CD4-positive, alpha-beta T cell treated with Interleukin-10 for 1 hour (primary cell): ENCODE measurements around the gene SIGLEC9.

Experiments used
- DNase-seq: peaks from one replicate; pipeline ENCODE4 v3.0.0-alpha.2; 2020

Gene SIGLEC9

GRCh38 chr19:51124729-51125128 is at the start of gene SIGLEC9:
SIGLEC9 (plus strand) TSS chr19:51124906; CDS start chr19:51124975, 69 bp downstream.
- no peak for DNase-seq

GRCh38 chr19:51075998-51076397 is 48.7 kb upstream of the SIGLEC9 start:
- no peak for DNase-seq

- DNase-seq, result no peak
These were observed 48.0 kb upstream of the SIGLEC9 start for GRCh38 chr19:51076631-51077213.

DNA sequence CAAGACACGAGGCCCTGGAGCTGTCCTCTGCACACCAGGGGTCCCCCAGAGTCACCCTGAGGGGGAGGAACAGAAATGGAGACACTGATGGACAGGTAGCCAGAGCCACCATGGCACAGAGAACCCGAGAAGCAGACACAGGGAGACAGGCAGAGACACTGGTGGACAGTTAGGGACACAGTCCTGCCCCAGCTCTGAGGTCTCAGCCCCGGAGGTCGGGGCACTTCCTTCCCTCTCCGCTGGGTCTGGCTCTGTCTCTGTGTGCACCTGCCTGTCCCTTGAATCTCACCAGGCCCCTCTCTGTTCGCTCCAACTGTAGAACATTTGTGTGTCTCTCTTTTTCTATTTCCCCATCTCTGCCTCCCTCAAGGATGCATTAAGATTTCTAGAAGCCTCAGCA is 46.6 kb upstream of the SIGLEC9 start:
- no peak for DNase-seq

- DNase-seq, result no peak
These were observed 46.0 kb upstream of the SIGLEC9 start for GRCh38 chr19:51078731-51079130.

GRCh38 chr19:51079481-51080110 is 45.1 kb upstream of the SIGLEC9 start:
- DNase-seq, result no peak

GRCh38 chr19:51081476-51081875 is 43.2 kb upstream of the SIGLEC9 start:
- no peak for DNase-seq

DNA sequence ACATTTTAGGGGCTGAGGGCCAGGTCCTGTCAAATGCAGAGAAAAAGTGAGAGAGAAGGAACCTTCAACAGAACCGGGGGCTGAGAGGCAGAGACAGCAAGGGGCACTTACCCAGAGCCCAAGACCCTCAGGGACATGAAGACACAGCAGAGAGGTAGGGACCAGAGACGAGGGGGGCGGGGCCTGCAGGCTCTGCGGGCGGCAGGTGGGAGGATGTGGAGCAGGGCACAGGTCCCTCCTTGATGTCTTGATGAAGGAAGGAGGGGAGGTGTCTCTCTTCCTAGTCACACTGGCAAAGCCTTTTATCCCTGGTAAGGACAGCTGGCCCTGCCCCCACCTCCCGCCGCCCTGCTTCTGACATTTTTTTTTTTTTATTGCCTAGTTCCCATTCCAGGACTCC is 42.1 kb upstream of the SIGLEC9 start, which contains the start of gene KLK14:
TSS of gene KLK14 (minus strand) at position 277 of the 400 bp plus-strand sequence. CDS start at position 4, 273 bp downstream.
- no peak for DNase-seq

DNA sequence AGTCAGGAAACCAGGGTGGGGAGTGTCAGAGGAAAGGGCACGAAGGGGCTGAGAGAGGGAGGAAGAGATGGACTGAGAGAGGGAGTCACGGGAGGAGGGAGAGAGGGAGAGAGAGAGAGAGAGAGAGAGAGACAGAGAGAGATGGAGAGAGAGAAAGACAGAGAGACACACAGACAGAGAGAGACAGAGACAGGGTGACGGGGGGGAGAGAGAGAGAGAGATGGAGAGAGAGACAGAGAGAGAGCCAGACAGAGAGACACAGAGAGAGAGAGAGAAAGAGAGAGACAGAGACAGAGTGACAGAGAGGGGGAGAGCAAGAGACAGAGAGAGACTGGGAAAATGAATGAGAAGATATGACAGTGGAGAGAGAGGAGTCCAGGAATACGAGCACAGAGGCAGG is 41.5 kb upstream of the SIGLEC9 start:
- no peak for DNase-seq

DNA sequence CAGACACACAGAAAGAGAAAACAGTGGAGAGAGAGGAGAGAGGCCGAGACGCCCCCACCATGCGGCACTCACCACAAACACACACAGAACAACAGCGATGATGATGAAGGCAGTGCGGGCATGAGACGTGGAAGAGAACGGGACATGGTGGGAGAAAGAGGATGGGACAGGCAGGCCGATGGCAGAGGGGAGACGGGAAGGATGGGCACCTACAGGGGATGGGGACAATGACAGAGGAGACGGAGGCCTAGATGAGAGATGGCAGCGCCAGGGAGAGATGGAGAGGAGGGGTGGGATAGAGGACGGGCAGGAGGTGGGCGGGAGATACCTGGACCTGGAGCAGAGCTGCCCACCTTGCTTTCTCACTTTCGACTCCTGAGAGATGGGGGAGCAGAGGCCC is 40.9 kb upstream of the SIGLEC9 start:
- no peak for DNase-seq

- no peak for DNase-seq
These were observed 40.2 kb upstream of the SIGLEC9 start for GRCh38 chr19:51084505-51084904.

GRCh38 chr19:51086153-51086850 is 38.4 kb upstream of the SIGLEC9 start:
- no peak for DNase-seq

GRCh38 chr19:51089786-51090185 is 34.9 kb upstream of the SIGLEC9 start:
- DNase-seq, result no peak

- DNase-seq, result no peak
These were observed 34.2 kb upstream of the SIGLEC9 start for GRCh38 chr19:51090471-51090870.

- DNase-seq, result no peak
These were observed 33.6 kb upstream of the SIGLEC9 start for GRCh38 chr19:51091126-51091525.

DNA sequence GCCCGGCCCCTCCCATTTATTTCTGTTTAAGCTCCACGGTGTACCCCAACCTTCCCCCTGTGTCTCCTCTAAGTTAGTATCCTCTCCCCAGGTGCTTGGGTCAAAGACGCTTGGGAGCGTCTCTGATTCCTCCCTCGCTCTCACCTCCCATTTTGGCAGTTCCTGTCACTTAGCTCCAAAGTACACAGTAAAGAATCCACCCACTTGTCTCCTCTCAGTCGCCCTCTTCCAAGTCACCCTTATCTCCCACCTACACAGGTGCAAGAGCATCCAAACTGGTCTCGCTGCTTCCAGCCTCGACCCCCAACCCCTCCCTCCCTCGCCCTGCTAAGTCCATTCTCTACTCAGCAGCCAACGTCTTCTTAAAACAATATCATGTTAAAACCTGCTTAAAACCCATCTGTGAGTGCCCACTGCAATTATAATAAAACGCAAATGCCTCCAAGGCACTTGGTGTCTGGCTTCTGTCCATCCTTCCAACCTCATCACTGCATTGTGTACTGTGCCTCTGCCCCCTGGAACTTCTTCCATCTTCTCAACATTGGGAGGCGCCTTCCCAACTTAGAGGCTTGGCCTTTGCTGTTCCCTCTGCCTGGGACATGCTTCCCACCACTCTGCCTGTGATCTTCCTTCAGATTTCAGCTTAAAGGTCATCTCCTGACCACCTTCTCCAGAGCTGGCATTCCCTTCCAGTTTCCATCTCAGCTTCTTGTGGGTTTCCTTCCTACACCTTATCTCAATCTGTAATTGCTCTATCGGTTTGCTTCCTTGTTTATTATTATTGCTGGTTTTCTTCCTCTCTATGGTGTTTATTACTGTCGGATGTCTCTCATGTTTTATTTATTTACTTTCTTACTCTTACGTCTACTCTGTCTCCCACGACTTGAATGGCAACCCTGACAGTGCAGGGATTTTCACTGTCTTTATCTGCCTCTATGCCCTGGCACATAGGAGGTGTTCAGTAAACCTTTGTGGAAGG is 32.5 kb upstream of the SIGLEC9 start:
- DNase-seq, result no peak

DNA sequence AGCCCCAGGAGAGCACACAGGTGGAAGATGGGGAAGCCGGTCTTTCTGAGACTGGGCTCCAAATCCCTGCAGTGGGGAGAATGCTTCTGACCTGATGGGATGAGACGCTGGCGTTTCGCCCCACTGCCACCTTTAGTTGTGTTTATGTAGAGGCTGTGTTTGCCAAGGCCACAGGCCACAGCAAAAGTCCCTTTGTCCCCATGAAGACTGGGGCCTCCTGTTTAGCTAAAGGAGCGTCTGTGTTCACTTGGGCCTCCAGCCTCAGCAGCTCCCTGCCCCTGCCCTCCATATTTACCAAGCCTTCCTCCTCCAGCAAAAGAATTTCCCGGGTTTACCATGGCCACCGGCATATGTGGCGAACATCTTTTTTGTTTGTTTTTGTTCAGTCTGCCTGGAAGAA is 31.6 kb upstream of the SIGLEC9 start:
- DNase-seq, result no peak

DNA sequence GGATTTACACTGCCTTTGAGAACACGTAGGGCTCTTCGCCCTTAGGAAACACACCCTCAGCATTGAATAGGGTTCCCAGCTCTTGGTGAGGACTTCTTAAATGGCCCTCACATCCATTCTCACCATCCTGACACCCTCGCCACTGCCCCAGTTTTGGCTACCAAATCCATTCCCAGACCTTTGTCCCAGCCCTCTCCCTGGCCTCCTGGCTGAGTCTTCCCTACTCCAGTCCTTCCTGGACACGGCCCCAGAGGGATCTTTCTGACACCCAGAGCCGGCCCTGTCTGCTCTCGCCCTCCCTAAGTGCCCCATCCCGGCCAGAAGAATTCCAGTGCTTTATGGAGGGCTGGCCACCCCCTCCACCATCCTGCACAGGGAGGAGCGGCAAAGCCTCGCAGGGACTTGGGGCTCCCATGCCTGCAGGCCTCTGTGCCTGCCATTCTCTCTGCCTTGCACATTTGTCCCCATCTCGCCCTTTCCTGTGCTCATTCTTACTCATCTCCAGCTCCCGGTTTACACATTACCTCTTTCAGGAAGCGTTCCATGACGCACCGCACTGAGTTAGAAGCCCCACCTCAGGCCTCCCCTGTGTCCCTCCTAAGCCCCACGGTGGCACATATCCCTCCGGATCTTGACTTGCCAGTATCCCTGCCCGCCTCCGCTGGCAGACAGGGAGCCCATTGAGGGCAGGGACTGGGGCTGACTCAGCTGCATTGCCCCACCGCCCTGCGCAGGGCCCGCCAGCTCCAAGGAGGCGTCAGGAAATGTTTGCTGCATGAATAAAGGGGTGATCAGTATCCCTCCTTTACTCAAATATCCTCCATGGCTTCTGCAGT is 31.0 kb upstream of the SIGLEC9 start:
- no peak for DNase-seq

- DNase-seq, result peak; percentile 28
These were observed 29.9 kb upstream of the SIGLEC9 start for GRCh38 chr19:51094696-51095279.

GRCh38 chr19:51096473-51097165 is 28.1 kb upstream of the SIGLEC9 start:
- DNase-seq, result peak; percentile 3

GRCh38 chr19:51097166-51097738 is 27.5 kb upstream of the SIGLEC9 start:
- DNase-seq, result peak; percentile 69
